Measurements from ENCODE around the gene SDK1.

- TF ChIP-seq CTCF (conservative IDR thresholded peaks at IDR 0.05; ENCODE audit: low read length) = no peak
- no peak for TF ChIP-seq EZH2phosphoT487 (IDR thresholded peaks at IDR 0.05; ENCODE audit: borderline replicate concordance, low read depth, low read length)
Observed at GRCh38 chr7:3439333-3440030, 138.4 kb downstream of the SDK1 start.

Data from OCI-LY7 (cell line).